Measurements from ENCODE around the gene GTF2A1L.

DNA sequence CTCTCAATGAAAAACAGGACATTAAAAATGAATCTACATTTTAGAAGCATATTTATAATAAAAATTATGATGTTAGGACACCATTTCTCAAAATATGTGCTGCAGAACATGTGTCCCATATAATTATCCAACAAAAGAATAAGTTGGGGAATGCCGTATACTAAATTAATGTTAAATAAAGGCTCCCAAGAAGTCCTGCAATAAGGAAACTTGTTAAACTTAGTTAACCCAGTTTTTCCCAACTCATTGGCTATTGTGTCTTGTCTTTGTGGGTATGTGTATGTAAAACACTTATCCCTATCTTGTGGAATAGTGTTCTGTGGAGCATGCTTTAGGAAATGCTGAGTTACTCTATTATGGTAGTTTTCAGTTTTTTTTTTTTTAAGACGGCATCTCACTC lies 25.6 kb upstream of the GTF2A1L start:
- TF ChIP-seq, protein P1, sequence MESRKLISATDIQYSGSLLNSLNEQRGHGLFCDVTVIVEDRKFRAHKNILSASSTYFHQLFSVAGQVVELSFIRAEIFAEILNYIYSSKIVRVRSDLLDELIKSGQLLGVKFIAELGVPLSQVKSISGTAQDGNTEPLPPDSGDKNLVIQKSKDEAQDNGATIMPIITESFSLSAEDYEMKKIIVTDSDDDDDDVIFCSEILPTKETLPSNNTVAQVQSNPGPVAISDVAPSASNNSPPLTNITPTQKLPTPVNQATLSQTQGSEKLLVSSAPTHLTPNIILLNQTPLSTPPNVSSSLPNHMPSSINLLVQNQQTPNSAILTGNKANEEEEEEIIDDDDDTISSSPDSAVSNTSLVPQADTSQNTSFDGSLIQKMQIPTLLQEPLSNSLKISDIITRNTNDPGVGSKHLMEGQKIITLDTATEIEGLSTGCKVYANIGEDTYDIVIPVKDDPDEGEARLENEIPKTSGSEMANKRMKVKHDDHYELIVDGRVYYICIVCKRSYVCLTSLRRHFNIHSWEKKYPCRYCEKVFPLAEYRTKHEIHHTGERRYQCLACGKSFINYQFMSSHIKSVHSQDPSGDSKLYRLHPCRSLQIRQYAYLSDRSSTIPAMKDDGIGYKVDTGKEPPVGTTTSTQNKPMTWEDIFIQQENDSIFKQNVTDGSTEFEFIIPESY (IDR thresholded peaks at IDR 0.05), result no peak
- TF ChIP-seq, protein P2, sequence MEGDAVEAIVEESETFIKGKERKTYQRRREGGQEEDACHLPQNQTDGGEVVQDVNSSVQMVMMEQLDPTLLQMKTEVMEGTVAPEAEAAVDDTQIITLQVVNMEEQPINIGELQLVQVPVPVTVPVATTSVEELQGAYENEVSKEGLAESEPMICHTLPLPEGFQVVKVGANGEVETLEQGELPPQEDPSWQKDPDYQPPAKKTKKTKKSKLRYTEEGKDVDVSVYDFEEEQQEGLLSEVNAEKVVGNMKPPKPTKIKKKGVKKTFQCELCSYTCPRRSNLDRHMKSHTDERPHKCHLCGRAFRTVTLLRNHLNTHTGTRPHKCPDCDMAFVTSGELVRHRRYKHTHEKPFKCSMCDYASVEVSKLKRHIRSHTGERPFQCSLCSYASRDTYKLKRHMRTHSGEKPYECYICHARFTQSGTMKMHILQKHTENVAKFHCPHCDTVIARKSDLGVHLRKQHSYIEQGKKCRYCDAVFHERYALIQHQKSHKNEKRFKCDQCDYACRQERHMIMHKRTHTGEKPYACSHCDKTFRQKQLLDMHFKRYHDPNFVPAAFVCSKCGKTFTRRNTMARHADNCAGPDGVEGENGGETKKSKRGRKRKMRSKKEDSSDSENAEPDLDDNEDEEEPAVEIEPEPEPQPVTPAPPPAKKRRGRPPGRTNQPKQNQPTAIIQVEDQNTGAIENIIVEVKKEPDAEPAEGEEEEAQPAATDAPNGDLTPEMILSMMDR (IDR thresholded peaks at IDR 0.05; ENCODE audit: low read depth, low read length, missing input control), result no peak
- TF ChIP-seq, protein P3, sequence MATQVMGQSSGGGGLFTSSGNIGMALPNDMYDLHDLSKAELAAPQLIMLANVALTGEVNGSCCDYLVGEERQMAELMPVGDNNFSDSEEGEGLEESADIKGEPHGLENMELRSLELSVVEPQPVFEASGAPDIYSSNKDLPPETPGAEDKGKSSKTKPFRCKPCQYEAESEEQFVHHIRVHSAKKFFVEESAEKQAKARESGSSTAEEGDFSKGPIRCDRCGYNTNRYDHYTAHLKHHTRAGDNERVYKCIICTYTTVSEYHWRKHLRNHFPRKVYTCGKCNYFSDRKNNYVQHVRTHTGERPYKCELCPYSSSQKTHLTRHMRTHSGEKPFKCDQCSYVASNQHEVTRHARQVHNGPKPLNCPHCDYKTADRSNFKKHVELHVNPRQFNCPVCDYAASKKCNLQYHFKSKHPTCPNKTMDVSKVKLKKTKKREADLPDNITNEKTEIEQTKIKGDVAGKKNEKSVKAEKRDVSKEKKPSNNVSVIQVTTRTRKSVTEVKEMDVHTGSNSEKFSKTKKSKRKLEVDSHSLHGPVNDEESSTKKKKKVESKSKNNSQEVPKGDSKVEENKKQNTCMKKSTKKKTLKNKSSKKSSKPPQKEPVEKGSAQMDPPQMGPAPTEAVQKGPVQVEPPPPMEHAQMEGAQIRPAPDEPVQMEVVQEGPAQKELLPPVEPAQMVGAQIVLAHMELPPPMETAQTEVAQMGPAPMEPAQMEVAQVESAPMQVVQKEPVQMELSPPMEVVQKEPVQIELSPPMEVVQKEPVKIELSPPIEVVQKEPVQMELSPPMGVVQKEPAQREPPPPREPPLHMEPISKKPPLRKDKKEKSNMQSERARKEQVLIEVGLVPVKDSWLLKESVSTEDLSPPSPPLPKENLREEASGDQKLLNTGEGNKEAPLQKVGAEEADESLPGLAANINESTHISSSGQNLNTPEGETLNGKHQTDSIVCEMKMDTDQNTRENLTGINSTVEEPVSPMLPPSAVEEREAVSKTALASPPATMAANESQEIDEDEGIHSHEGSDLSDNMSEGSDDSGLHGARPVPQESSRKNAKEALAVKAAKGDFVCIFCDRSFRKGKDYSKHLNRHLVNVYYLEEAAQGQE (IDR thresholded peaks at IDR 0.05), result no peak
- TF ChIP-seq GABPA (IDR thresholded peaks at IDR 0.05 in 1 of 2, conservative IDR thresholded peaks at IDR 0.05 in 1 of 2), result no peak
- no peak for TF ChIP-seq HNF4G (IDR thresholded peaks at IDR 0.05)
- TF ChIP-seq NR2F2 (IDR thresholded peaks at IDR 0.05), result no peak
- TF ChIP-seq JUND (IDR thresholded peaks at IDR 0.05), result no peak
